Measurements from ENCODE around the gene STXBP1.
"Not testable (repeated sequence)": the region's sequence is repeated elsewhere in the genome, so short reads cannot be mapped to it uniquely, and the experiment has no call there.

STXBP1 gene

GRCh38 chr9:127611899-127612790 is at the start of gene STXBP1:
Gene STXBP1, plus strand, starts transcription at chr9:127612277. Its CDS starts 127 bp downstream, at chr9:127612404.
- peak; percentile 88 to 96 (median 94) for DNase-seq

GRCh38 chr9:127562279-127562796 is 49.7 kb upstream of the STXBP1 start:
- DNase-seq, result no peak

DNA sequence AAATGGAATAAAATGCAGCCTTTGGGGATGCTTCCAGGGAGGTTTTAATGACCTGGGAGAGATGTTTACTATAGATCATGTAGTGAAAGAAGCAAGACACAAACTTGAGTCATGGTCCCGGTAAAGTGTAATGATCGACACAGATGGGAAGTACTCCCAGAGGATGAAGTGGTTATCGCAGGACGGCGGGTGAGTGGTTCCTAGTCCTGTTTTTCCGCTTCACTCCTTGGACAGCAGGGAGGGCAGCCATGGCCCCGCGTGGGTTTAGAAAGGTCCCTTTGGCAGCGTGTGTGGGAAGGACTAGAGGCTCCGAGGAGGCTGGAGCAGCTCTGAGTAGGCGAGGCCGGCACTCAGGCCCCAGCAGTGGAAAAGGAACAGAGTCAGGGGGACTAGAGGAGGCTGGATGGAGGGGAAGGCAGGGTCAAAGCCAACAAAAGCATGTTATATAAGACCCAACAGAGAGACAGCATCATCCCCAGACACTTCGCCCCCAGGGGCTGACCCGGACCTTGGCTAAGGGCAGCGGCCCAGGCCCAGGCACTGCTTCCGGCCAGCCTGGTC is 49.2 kb upstream of the STXBP1 start:
- no peak for DNase-seq

DNA sequence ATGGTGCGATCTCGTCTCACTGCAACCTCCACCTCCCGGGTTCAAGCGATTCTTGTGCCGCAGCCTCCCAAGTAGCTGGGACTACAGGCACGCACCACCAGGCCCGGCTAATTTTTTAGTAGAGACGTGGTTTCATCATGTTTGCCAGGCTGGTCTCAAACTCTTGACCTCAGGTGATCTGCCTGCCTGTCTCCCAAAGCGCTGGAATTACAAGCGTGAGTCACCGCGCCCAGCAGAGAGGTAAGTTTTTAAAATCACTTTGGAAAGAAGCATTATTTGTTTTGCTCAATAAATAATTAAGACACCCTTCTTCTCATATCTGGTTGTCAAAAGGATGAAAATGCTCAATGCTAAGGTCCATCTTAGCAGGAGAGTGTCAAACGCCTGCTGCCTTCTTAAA is 48.5 kb upstream of the STXBP1 start:
- DNase-seq, result no peak

DNA sequence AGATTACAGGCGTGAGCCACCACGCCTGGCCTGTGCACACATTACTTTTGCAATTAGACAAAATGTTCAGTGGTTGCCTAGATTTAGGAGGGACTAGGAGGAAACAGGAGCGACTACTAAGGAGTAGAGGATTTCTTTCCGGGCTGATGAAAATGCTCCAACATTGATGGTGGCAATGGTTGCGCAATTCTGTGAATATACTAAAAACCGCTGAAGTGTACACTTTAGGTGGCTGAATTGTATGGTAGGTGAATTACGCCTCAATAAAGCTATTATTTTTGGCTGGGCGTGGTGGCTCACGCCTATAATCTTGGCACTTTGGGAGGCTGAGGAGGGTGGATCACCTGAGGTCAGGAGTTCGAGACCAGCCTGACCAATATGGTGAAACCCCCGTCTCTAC is 46.8 kb upstream of the STXBP1 start:
- DNase-seq, result no peak

- DNase-seq, result no peak
These were observed 45.6 kb upstream of the STXBP1 start for GRCh38 chr9:127566351-127567001.

DNA sequence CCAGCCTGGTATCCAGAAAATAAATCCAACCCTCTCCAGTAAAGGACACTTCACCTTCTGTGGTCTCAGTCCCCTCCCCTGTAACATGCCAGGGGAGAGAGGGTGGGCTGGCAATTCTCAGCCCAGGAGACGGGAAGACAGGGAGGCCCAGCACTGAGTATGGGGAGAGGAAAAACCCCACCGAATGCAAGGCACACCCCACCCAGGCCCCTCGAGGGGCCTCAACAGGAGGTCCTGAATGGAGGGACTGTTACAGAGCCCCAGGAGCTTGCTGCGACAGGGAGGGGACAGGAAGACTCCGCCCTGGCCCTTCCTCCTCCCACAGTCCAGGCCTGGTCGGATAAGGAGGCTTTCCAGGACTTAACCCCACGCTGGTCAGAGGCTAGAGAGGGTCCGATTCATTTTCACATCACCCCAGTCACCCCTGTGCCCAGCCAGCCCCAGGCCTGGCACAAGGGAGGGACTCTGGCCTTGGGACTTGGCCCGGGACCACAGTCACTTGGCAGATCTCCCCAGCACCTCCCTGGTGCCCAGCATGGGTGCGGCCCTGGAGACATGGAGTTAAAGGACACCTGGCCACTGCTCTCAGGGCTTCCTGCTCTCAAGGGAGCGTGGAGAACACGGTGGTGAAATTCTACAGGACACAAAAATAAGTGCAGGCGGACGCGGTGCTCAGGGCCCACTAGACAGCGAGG is 44.9 kb upstream of the STXBP1 start:
- DNase-seq, result peak in 2 of 3 experiments; percentile 32 to 49

DNA sequence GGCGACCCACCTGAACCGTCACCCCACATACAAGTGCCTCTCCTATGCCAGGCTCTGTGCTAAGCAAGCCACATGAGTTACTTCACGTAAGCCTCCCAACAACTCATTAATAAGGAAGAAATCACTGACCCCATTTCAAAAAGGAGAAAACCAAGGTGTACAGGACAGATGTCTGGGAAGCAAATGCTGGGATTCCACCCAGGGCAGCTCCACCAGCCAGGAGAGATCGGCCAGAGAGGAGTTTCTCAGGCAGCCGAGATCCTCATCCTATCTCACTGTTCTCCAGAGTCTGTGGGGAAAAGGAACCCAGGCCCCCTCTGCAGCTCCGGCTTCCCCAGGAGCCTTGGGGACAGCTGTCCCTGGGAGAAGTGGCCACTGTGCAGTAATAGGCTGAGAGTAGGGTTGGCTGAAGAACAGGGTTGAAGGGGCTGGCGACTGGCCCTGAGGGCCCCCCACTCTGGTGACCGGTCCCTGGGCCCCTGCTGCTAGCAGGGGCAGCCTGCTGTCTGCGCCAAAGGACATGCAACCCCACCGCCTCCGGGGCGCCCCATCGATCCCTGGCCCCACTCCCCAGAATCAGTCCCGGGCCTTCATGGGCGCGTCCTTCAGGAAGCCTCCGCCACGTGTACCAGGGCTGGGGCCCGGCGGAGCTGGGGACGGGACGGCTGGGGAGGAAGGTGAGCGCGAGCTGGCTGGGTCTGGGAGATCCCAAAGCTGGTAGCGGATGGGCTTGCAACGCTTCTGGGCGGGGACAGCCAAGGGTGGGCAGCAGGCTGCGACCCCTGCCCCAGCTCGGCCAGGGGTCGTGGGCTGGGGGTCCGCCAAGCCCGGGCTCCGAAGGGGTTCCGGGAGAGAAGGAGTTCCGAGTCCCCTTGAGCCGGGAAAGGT is 44.1 kb upstream of the STXBP1 start:
- peak in 2 of 3 experiments; percentile 64 to 73 for DNase-seq

GRCh38 chr9:127568618-127568970 is 43.5 kb upstream of the STXBP1 start:
- DNase-seq, result no peak

- peak; percentile 75 to 93 (median 91) for DNase-seq
These were observed 42.8 kb upstream of the STXBP1 start for GRCh38 chr9:127568971-127569885.

DNA sequence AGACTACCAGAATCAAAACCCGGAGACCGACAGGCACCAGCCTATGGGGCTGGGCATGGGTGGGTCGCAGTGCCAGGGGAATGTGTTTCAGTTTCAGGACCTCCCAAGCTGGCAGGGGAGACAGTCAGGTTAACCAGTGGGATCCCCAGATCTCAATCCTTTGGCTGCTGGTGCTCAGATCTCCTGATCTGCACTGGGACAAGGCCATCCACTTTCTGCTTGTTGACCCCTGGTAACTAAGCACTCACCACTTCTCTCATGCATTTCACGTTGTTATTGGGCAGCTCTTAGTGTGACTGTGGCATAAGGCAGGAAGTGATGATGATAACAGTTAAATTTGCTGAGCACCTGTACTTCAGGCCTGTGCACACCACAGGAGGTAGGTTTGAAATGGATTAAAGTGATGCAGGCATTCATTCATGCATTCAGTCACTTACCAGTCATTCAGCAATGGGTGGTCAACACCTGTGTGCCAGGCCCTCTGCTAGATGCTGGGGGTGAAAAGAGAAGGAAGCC is 42.1 kb upstream of the STXBP1 start:
- DNase-seq, result peak; percentile 34 to 82 (median 72)

GRCh38 chr9:127570533-127571111 is 41.5 kb upstream of the STXBP1 start:
- DNase-seq, result peak in 2 of 3 experiments; percentile 11 to 16

DNA sequence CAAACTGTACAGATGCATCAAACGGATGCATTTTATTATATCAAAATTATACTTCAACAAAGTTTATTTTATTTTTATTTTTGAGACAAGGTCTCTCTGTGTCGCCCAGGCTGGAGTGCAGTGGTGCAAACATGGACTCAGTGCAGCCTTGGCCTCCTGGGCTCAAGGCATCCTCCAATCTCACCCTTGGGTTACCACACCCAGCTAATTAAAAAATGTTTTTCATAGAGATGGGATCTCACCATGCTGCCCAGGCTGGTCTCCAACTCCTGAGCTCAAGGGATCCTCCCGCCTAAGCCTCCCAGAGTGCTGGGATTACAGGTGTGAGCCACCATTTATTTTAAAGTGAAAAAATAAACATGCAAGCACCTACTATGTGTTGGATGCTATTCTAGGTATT is 40.1 kb upstream of the STXBP1 start:
- DNase-seq, result no peak

DNA sequence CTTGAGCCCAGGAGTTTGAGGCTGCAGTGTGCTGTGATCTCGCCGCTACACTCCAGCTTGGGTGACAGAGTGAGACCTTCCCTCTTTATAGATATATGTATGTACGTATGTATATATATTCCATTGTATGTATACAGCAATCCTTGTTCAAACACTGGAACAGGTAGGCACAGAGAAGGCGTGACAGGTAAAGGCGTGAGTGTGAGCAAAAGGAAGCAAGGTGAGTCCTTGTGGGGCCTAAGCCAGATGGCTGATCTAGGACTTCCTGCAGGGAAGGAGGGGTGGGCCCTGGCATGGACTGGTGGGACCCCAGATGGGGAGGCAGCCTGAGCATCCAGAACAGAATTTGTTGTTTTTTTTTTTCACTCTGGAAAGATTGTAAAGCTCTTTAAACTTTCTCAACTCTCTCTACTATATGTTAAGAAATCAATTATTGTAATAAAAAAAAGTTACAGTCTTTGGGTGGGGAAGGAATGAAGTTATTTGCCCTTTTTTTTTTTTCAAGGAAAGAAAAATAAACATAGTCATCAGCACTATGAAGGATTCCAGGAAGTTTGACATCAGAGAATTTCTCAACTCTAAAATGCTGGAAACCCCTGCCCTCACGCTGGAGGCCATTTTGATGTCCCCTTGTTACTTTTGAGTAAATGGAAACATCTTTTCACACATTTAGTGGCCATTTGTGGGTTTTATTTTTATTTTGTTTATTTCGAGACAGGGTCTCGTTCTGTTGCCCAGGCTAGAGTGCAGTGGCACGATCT is 38.9 kb upstream of the STXBP1 start:
- DNase-seq, result peak in 1 of 3 experiments; percentile 18

DNA sequence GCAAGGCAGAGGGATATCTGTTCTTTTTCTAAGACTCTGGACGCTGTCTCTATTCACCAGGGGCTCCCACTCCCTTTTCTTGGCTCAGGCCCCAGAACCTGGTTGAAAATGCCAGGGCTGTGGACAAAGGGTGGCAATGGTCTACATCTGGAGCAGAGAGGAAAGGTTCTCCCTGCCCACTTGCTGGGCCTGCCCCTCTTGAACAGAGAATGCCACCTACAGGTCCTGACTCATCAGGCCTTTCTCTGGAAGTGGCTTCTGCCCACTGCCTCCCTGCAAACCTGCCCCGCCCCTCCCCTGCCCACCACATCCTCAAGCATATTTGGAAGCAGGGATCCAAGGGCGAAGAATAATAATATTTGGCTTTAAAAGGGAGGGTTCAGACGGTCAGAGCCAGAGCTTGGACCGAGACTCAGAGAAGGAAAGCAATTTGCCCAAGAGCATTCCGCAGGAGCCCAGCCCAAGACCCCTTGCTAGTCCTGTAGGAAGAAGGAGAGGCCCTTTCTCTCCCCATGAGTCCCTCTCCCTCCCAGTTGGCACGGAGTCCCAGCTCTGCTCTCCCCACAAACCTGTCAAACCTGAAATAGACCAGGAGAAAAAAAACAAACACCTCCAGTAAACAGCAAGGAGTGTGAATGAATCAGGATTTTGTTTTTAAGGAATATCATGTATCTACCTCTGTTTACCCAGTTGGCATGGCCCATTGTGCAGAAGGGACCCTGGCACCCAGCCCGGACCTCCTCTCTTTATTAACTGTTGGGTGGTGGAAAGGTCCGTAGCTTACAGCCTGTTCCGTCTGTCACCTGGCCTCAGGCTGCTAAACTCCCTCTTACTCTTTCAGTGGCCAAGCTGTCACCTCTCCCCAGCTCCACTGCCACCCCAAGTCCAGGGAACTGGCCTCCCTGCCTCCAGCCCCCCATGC is 37.7 kb upstream of the STXBP1 start:
- peak in 2 of 3 experiments; percentile 98 for DNase-seq

- DNase-seq, result peak in 1 of 3 experiments; percentile 29
These were observed 36.0 kb upstream of the STXBP1 start for GRCh38 chr9:127575875-127576778.

GRCh38 chr9:127577194-127577593 is 34.9 kb upstream of the STXBP1 start:
- not testable (repeated sequence) for DNase-seq

Measured in NCI-H1417 (cell line).